Amygdala (tissue), 56 donors: ENCODE data around the gene SPON2.

ENCODE experiments used
- DNase-seq, 56 donors: peaks; one replicate each; lab custom pipeline; 2025; lab: John Stamatoyannopoulos, UW

SPON2 gene

GRCh38 chr4:1209821-1210220, 37.4 kb upstream of the SPON2 start:
- peak in 35 of 56 donors; percentile 9 to 76 (median 50) for DNase-seq

GRCh38 chr4:1208970-1209704, 36.8 kb upstream of the SPON2 start:
- no peak for DNase-seq

- no peak for DNase-seq
These were observed 36.0 kb upstream of the SPON2 start for GRCh38 chr4:1208266-1208961.

- DNase-seq: peak in 47 of 56 donors; percentile 13 to 83 (median 57)
These were observed 35.4 kb upstream of the SPON2 start for GRCh38 chr4:1207603-1208265.

- no peak for DNase-seq
These were observed 34.7 kb upstream of the SPON2 start for GRCh38 chr4:1207157-1207470.

- DNase-seq: no peak
These were observed 34.1 kb upstream of the SPON2 start for GRCh38 chr4:1206299-1207156.

- no peak for DNase-seq
These were observed 33.4 kb upstream of the SPON2 start for GRCh38 chr4:1205586-1206298.

- DNase-seq: no peak
These were observed 32.6 kb upstream of the SPON2 start for GRCh38 chr4:1204828-1205585.

- no peak for DNase-seq
These were observed 32.0 kb upstream of the SPON2 start for GRCh38 chr4:1204286-1204827.

- no peak for DNase-seq
These were observed 30.7 kb upstream of the SPON2 start for GRCh38 chr4:1203026-1203616.

- no peak for DNase-seq
These were observed 30.2 kb upstream of the SPON2 start for GRCh38 chr4:1202526-1203011.

GRCh38 chr4:1201851-1202525, 29.6 kb upstream of the SPON2 start:
- DNase-seq: no peak

GRCh38 chr4:1200425-1201035, 28.1 kb upstream of the SPON2 start:
- no peak for DNase-seq

GRCh38 chr4:1199556-1200331, 27.4 kb upstream of the SPON2 start:
- no peak for DNase-seq

GRCh38 chr4:1198098-1198844, 25.9 kb upstream of the SPON2 start:
- no peak for DNase-seq
